GM12864 (cell line): ENCODE measurements around the gene PRPH2.

ENCODE experiments used
- DNase-seq: peaks from one replicate; pipeline ENCODE4 v3.0.0-alpha.2; 2011; ENCODE audit warnings: low read depth
- H3K4me3 ChIP-seq: 2 replicates; pipeline ENCODE4 v1.5.1; 2011; ENCODE audit warnings: mild to moderate bottlenecking, low read depth, low read length, control low read depth
- CTCF ChIP-seq: IDR thresholded peaks from 2 replicates; pipeline ENCODE4 v1.5.1; 2011; ENCODE audit warnings: low read depth, mild to moderate bottlenecking, moderate library complexity, low read length, control low read depth, inconsistent platforms; ENCODE audit errors: missing control alignments

PRPH2 gene

GRCh38 chr6:42722497-42722896, at the start of gene PRPH2:
Gene PRPH2, minus strand, starts transcription at chr6:42722597. Its CDS starts 263 bp downstream, at chr6:42722334.
- DNase-seq: no peak
- TF ChIP-seq CTCF: no peak
- H3K4me3 ChIP-seq: no peak within 1 kb of the TSS

GRCh38 chr6:42771741-42772100, 49.3 kb upstream of the PRPH2 start:
- no peak for TF ChIP-seq CTCF
- DNase-seq: no peak
- H3K4me3 ChIP-seq: peak overlapping the region; percentile 36; the same call in 1 of the 2 replicates

- TF ChIP-seq CTCF: no peak
- no peak for DNase-seq
- H3K4me3 ChIP-seq: no peak overlapping the region
Measured at GRCh38 chr6:42769836-42770235, 47.4 kb upstream of the PRPH2 start.

- no peak for TF ChIP-seq CTCF
- no peak for DNase-seq
- H3K4me3 ChIP-seq: no peak overlapping the region
Measured at GRCh38 chr6:42769051-42769450, 46.7 kb upstream of the PRPH2 start.

GRCh38 chr6:42766163-42766670, 43.8 kb upstream of the PRPH2 start:
- no peak for TF ChIP-seq CTCF
- no peak for DNase-seq
- H3K4me3 ChIP-seq: no peak overlapping the region

- no peak for DNase-seq
- H3K4me3 ChIP-seq: no peak overlapping the region
- TF ChIP-seq CTCF: no peak
Measured at GRCh38 chr6:42764911-42765648, 42.7 kb upstream of the PRPH2 start.

GRCh38 chr6:42762950-42763349, 40.6 kb upstream of the PRPH2 start:
- TF ChIP-seq CTCF: no peak
- no peak overlapping the region for H3K4me3 ChIP-seq
- DNase-seq: no peak
